Kidney epithelial cell (primary cell): Measurements from ENCODE around the gene MLLT3. TPM values are rescaled to one million over a fixed set of nuclear protein-coding genes. Genes with fewer than 3 reads are reported as not detected.

Source experiments
- DNase-seq: peaks from one replicate; pipeline ENCODE4 v3.0.0-alpha.2; 2010; ENCODE audit warnings: low read depth
- H3K27me3 ChIP-seq: 2 replicates; pipeline ENCODE4 v1.6.0; 2011; ENCODE audit warnings: low read length; ENCODE audit not compliant: control insufficient read depth, insufficient read depth
- H3K36me3 ChIP-seq: 2 replicates; pipeline ENCODE4 v1.5.1; 2011; ENCODE audit warnings: low read length; ENCODE audit not compliant: control insufficient read depth, insufficient read depth
- H3K4me3 ChIP-seq: 2 replicates; pipeline ENCODE4 v1.5.1; 2011; ENCODE audit warnings: low read depth, mild to moderate bottlenecking, control low read depth, low read length
- CTCF ChIP-seq: IDR thresholded peaks from 2 replicates; pipeline ENCODE4 v1.5.1; 2011; ENCODE audit warnings: mild to moderate bottlenecking, moderate library complexity, low read length, control low read depth, inconsistent platforms; ENCODE audit not compliant: insufficient read depth, poor library complexity, severe bottlenecking
- total RNA-seq: library from RNA; depleted of rRNA; stranded (reverse); fragments of >200 nt; gene quantifications from 2 replicates; pipeline ENCODE4 v1.2.3, GENCODE V29; 2015

Gene MLLT3
- total RNA-seq, 1 donor from 2014 or later = 16.2 TPM

GRCh38 chr9:20477940-20478620, 144.2 kb downstream of the MLLT3 start:
- DNase-seq = peak; percentile 9
- Histone ChIP-seq H3K27me3 (no peaks in the 10 kb centered on the region), H3K4me3 (no peak overlapping the region), H3K36me3 (no peaks in the 10 kb centered on the region)
- no peak for TF ChIP-seq CTCF

GRCh38 chr9:20476912-20477521, 145.3 kb downstream of the MLLT3 start:
- no peak for TF ChIP-seq CTCF
- no peak for DNase-seq
- no peaks in the 10 kb centered on the region for H3K36me3 ChIP-seq
- no peak overlapping the region for H3K4me3 ChIP-seq
- no peaks in the 10 kb centered on the region for H3K27me3 ChIP-seq

GRCh38 chr9:20474496-20474895, 147.8 kb downstream of the MLLT3 start:
- Histone ChIP-seq H3K36me3 (no peaks in the 10 kb centered on the region), H3K27me3 (no peaks in the 10 kb centered on the region), H3K4me3 (no peak overlapping the region)
- no peak for DNase-seq
- TF ChIP-seq CTCF = no peak

- Histone ChIP-seq H3K4me3 (no peak overlapping the region), H3K27me3 (no peaks in the 10 kb centered on the region), H3K36me3 (no peaks in the 10 kb centered on the region)
- no peak for TF ChIP-seq CTCF
- DNase-seq = no peak
These were observed 148.7 kb downstream of the MLLT3 start for GRCh38 chr9:20473515-20474013.

- no peaks in the 10 kb centered on the region for H3K36me3 ChIP-seq
- TF ChIP-seq CTCF = no peak
- no peaks in the 10 kb centered on the region for H3K27me3 ChIP-seq
- H3K4me3 ChIP-seq = no peak overlapping the region
- no peak for DNase-seq
These were observed 149.8 kb downstream of the MLLT3 start for GRCh38 chr9:20472342-20473045.
